Right lobe of liver (tissue), 6 donors: ENCODE data around the gene BSX. TPM values are rescaled to one million over a fixed set of nuclear protein-coding genes. Genes with fewer than 3 reads are reported as not detected.

Experiments used
- ATAC-seq, 4 donors: fragments of 200-7000 bp; cut with Tn5 transposase; one replicate each; pipeline ENCODE4 v1.9.1; 2020; ENCODE audit warnings: mild to moderate bottlenecking in 4 of 4, moderate library complexity in 4 of 4
- DNase-seq, 3 donors: peaks; one replicate each; pipeline ENCODE4 v3.0.0-alpha.2; 2020
- H3K27ac ChIP-seq, 3 donors: fragments of 200-600 bp; one replicate each; pipeline ENCODE4 v1.8.0; 2022
- H3K27me3 ChIP-seq, 2 donors: fragments of 200-600 bp; one replicate each; pipeline ENCODE4 v1.8.0; 2022
- H3K36me3 ChIP-seq, 4 donors: fragments of 200-600 bp; sonication (generic) in 1 of 4; one replicate each; pipeline versions ENCODE4 v1.5.1 to v1.8.0; 2017 to 2022; ENCODE audit warnings: control low read depth in 1 of 4
- H3K4me1 ChIP-seq, 4 donors: fragments of 200-600 bp; sonication (generic) in 1 of 4; one replicate each; pipeline versions ENCODE4 v1.5.1 to v1.8.0; 2017 to 2022; ENCODE audit warnings: control low read depth in 1 of 4
- H3K4me3 ChIP-seq, 3 donors: fragments of 200-600 bp; one replicate each; pipeline ENCODE4 v1.8.0; 2022
- H3K9me3 ChIP-seq, 4 donors: fragments of 200-600 bp; sonication (generic) in 1 of 4; one replicate each; pipeline versions ENCODE4 v1.5.1 to v1.8.0; 2017 to 2022; ENCODE audit warnings: control low read depth in 1 of 4
- POLR2A ChIP-seq: fragments of 450-650 bp; IDR thresholded peaks from one replicate; pipeline ENCODE4 v1.6.1; 2017; ENCODE audit warnings: antibody characterized with exemption, mild to moderate bottlenecking
- WGBS: methylation state at CpG from one replicate; pipeline ENCODE4 v1.1.6; 2018; ENCODE audit warnings: low coverage, low lambda C conversion rate; ENCODE audit not compliant: insufficient coverage; ENCODE audit errors: missing lambda C conversion rate; 5-methylcytosine and 5-hydroxymethylcytosine counted together
- intact Hi-C, 2 donors: fragments of 100-400 bp; cut with DNase I; formaldehyde crosslinking; loops; one replicate each; pipeline versions ENCODE4 v1.11.2 to v1.14.1; 2022
- long read RNA-seq: library from polyadenylated mRNA; unstranded; transcript quantifications from one replicate; pipeline ENCODE4 v2.0.0, GENCODE V29; 2019
- total RNA-seq, 6 experiments: library from RNA; depleted of rRNA in 2 of 6; stranded (reverse); fragments of >200 nt in 2 of 6; fragmentation: NEBNext Ultra II Directional in 3 of 6; extraction: Animal tissue kit (Norgen Biotek cat#: 25700) in 3 of 6; gene quantifications; one replicate each; pipeline versions ENCODE4 v1.1.0 to v1.2.4, GENCODE V29; 2016 to 2023
- TF ChIP-seq, protein P1 (sequence below), 4 donors: fragments of 200-600 bp in 3 of 4; fragments of 450-650 bp in 1 of 4; IDR thresholded peaks; one replicate each; pipeline versions ENCODE4 v1.5.1 to v1.8.0; 2016 to 2022; ENCODE audit warnings: antibody characterized with exemption in 4 of 4, mild to moderate bottlenecking in 2 of 4
- donor health status: DM: no; HTN: yes; CAD: no.
- donor health status: DM: no; HTN: no; CAD: no.
- donor health status: DM: no; HTN: no; CAD: no.
- donor health status: DM: no; HTN: yes; CAD: no.
- donor health status: DM: no; HTN: yes; CAD: no.

Gene BSX
- total RNA-seq: not detected
- long read RNA-seq: 0 reads

DNA sequence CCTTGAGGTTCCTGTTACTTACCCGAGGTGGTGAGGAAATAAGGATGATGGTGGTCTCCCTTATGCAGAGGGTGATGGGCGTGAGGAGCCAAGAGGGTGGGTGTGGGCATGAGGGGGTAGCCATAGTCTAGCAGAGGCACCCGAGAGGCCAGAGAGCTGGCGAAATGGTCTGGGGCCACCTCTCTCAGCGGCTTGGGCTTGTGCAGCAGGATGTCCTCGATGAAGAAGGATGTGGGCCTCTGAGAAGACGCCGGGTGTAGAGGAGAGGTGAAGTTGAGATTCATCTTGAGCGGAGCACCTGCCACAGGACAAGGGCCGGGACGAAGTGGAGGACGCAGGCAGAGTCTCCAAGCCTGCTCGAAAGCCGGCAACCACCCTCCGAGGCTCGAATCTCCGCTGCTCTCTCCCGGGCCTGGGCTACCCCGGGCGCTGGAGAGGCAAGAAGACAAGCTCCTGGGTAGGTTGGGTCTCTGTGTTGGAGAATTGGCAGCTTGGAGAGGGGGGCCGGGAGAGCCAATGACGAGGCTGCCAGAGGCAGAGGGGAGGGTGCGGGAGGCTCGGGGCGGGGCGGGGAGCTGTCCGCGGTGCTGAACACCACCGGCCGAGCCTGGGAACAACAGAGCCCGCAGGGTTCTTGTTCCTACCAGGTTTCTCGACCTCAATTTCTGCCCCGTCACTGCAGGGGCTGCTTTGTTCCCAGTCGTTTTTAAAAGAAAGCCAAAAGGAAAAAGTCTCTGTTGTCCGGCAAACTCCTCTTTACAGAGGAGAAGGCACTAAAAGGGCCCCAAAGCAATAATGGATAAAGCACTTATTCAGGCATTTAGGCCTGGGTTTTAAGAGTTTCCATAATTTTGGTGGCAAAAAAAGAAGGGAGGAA lies at the start of gene BSX:
BSX (minus strand) TSS at position 447 of the 877 bp plus-strand sequence; CDS start at position 284, 163 bp downstream.
- H3K4me3 ChIP-seq: no peak within 1 kb of the TSS
- 4% methylated on average over 21 of the region's 35 CpGs for WGBS

DNA sequence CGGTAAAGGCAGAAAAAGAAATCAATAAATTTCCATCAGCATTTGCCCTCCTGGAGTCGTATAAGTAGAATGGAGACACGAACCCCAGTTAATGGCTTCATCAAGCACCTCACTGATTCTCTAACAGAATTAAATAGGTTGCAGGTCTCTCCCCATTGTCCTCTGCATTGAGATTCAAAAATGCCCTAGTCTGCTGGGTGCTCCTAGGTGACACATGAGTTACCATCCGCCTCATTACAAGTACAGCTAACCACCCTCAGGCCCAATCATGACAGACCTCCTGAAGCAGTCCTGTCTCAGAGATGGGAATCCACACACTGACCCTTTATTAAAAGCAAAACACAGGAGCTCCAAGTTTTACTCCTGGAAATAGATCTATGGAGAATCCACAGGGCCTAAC lies 48.9 kb upstream of the BSX start:
- H3K27ac ChIP-seq: no peak overlapping the region
- ATAC-seq: no peak
- no peaks in the 10 kb centered on the region for H3K9me3 ChIP-seq
- intact Hi-C loops: no loop called here
- no peaks in the 10 kb centered on the region for H3K4me1 ChIP-seq
- 69% methylated on average over 4 of the region's 4 CpGs for WGBS
- H3K36me3 ChIP-seq: no peaks in the 10 kb centered on the region
- TF ChIP-seq, protein P1, sequence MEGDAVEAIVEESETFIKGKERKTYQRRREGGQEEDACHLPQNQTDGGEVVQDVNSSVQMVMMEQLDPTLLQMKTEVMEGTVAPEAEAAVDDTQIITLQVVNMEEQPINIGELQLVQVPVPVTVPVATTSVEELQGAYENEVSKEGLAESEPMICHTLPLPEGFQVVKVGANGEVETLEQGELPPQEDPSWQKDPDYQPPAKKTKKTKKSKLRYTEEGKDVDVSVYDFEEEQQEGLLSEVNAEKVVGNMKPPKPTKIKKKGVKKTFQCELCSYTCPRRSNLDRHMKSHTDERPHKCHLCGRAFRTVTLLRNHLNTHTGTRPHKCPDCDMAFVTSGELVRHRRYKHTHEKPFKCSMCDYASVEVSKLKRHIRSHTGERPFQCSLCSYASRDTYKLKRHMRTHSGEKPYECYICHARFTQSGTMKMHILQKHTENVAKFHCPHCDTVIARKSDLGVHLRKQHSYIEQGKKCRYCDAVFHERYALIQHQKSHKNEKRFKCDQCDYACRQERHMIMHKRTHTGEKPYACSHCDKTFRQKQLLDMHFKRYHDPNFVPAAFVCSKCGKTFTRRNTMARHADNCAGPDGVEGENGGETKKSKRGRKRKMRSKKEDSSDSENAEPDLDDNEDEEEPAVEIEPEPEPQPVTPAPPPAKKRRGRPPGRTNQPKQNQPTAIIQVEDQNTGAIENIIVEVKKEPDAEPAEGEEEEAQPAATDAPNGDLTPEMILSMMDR (IDR thresholded peaks at IDR 0.05): no peak
- no peak for TF ChIP-seq POLR2A
- H3K4me3 ChIP-seq: no peak overlapping the region
- DNase-seq: no peak
- H3K27me3 ChIP-seq: no peaks in the 10 kb centered on the region

More for the DNA sequence above, at the start of gene BSX:
- H3K27ac ChIP-seq: no peak within 1 kb of the TSS
- TF ChIP-seq POLR2A: no peak
- TF ChIP-seq, protein P1 (IDR thresholded peaks at IDR 0.05): no peak
- H3K27me3 ChIP-seq: peaks cover 6 to 40% of the 10 kb centered on the region in 2 donors
- no peaks in the 10 kb centered on the region for H3K36me3 ChIP-seq
- H3K9me3 ChIP-seq: no peaks in the 10 kb centered on the region
- peaks cover 0 to 10% (median 0%) of the 10 kb centered on the region in 4 donors for H3K4me1 ChIP-seq
- ATAC-seq: peak; percentile 60 to 77 (median 68)
- intact Hi-C loops: no loop called here
- no peak for DNase-seq

DNA sequence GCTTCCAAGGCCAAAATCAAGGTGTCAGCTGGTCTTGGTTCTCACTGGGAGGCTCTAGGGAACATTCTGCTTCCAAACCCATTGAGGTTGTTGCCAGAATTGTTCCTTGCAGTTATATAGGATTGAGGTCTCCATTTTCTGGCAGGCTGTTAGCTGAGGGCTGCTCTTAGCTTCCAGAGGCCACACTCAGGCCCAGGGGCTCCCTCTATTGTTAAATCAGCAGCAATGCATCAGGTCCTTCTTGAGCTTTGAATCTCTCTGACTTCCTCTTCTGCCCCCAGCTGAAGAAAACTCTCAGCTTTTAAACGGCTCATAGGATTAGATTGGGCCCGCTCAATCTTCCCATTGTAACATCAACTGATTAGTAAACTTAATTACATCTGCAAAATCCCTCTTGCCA lies 39.3 kb upstream of the BSX start:
- Histone ChIP-seq H3K4me3 (no peak overlapping the region), H3K9me3 (no peaks in the 10 kb centered on the region), H3K27me3 (peaks cover 0 to 5% of the 10 kb centered on the region in 2 donors), H3K27ac (no peak overlapping the region), H3K4me1 (peaks cover 0 to 4% (median 0%) of the 10 kb centered on the region in 4 donors), H3K36me3 (no peaks in the 10 kb centered on the region)
- WGBS: 67% methylated on average over 2 of the region's 2 CpGs
- no peak for TF ChIP-seq POLR2A
- TF ChIP-seq, protein P1 (IDR thresholded peaks at IDR 0.05): peak; percentile 18 to 46 (median 40)
- intact Hi-C loops: loop anchor here in 1 of 2 donors (10.0 kb wide), 1 partner anchor 146 kb away; no protein-coding TSS in a partner anchor
- DNase-seq: peak in 1 of 3 donors; percentile 26
- peak; percentile 57 to 74 (median 63) for ATAC-seq

DNA sequence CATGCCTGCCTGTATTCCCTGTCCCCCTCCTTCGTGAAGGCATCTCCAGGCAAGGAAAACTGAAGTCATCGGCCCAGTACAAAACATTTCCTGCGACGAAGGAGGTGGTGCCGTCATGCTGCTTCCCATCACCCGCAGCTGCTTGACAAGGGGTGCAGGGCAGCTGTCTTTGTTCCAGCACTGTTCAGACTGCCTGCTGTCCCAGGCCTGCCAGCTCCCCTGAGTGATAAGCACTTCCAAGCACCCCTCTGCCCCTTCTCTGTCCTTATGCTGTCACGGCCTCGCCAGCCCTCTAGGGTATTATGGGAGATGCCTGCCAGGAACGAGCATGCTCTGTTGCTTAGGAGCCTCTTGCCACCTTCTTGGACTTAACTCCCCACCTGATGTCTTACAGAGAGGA lies 37.1 kb upstream of the BSX start:
- WGBS: 27% methylated on average over 2 of the region's 9 CpGs
- H3K4me3 ChIP-seq: no peak overlapping the region
- no peak overlapping the region for H3K27ac ChIP-seq
- ATAC-seq: no peak
- no peaks in the 10 kb centered on the region for H3K9me3 ChIP-seq
- intact Hi-C loops: no loop called here
- no peak for TF ChIP-seq POLR2A
- TF ChIP-seq, protein P1 (IDR thresholded peaks at IDR 0.05): no peak
- peaks cover 0 to 4% (median 0%) of the 10 kb centered on the region in 4 donors for H3K4me1 ChIP-seq
- DNase-seq: no peak
- H3K27me3 ChIP-seq: no peaks in the 10 kb centered on the region
- H3K36me3 ChIP-seq: no peaks in the 10 kb centered on the region
